Measurements from ENCODE around the gene FYN.
"Not testable (repeated sequence)": the region's sequence is repeated elsewhere in the genome, so short reads cannot be mapped to it uniquely, and the experiment has no call there.

FYN gene

GRCh38 chr6:111873178-111874024, at the start of gene FYN:
Gene FYN (minus strand): TSS chr6:111873452. CDS start chr6:111720051, 153,401 bp downstream.
- no peaks in the 10 kb centered on the region for H3K36me3 ChIP-seq (ENCODE audit: insufficient read depth, low read length)
- H3K9me3 ChIP-seq (ENCODE audit: control insufficient read depth, insufficient read depth, low read length): no peaks in the 10 kb centered on the region
- H3K9ac ChIP-seq (ENCODE audit: low read depth, low read length): peak within 1 kb of the TSS; percentile 76
- peaks cover 18% of the 10 kb centered on the region; the same call in 1 of the 2 replicates for H3K4me1 ChIP-seq (ENCODE audit: insufficient read depth, low read length)

DNA sequence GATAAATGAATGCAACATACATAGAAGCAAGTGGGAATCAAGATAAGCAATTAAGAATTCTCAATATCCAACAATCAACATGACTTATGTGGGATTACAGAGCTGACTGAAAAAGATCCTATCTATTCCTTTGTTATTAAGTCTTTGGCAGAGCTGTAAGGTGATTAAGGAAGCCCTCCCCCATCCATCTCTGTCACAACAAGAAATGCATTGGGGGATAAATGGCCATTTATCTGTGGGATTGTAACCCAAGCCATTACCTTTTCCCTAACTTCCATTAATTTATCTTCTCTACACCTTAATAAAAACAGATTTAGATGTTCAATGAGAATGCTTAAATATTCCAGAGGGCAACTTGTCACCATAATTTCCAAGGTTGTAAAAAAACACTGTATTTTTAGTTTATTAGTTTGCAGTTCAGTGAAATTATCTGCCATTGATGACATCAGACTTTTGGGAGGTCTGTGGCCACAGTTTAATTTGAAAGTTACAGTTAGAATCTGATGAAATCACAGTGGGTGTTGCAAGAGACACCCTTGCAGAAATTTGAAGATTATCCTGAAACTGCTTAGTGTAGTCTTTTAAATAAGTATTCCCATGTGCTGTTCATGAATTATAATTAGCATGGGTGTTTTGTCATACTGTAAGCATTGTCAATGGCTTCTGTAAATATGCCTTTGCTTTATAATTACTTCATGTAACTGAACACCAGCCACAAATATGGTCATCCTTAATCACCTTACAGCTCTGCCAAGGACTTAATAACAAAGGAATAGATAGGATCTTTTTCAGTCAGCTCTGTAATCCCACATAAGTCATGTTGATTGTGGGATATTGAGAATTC, 49.4 kb upstream of the FYN start:
- Histone ChIP-seq H3K9ac (ENCODE audit: low read depth, low read length) (no peak overlapping the region), H3K4me1 (ENCODE audit: insufficient read depth, low read length) (peaks cover 33% of the 10 kb centered on the region), H3K9me3 (ENCODE audit: control insufficient read depth, insufficient read depth, low read length) (no peaks in the 10 kb centered on the region), H3K36me3 (ENCODE audit: insufficient read depth, low read length) (no peaks in the 10 kb centered on the region)

GRCh38 chr6:111921103-111921502, 47.9 kb upstream of the FYN start:
- no peak overlapping the region for H3K9ac ChIP-seq (ENCODE audit: low read depth, low read length)
- H3K36me3 ChIP-seq (ENCODE audit: insufficient read depth, low read length): no peaks in the 10 kb centered on the region
- H3K9me3 ChIP-seq (ENCODE audit: control insufficient read depth, insufficient read depth, low read length): no peaks in the 10 kb centered on the region
- peaks cover 26% of the 10 kb centered on the region for H3K4me1 ChIP-seq (ENCODE audit: insufficient read depth, low read length)

GRCh38 chr6:111920578-111920977, 47.3 kb upstream of the FYN start:
- no peak overlapping the region for H3K9ac ChIP-seq (ENCODE audit: low read depth, low read length)
- H3K9me3 ChIP-seq (ENCODE audit: control insufficient read depth, insufficient read depth, low read length): no peaks in the 10 kb centered on the region
- no peaks in the 10 kb centered on the region for H3K36me3 ChIP-seq (ENCODE audit: insufficient read depth, low read length)
- peaks cover 26% of the 10 kb centered on the region for H3K4me1 ChIP-seq (ENCODE audit: insufficient read depth, low read length)

- H3K9ac ChIP-seq (ENCODE audit: low read depth, low read length): no peak overlapping the region
- H3K36me3 ChIP-seq (ENCODE audit: insufficient read depth, low read length): no peaks in the 10 kb centered on the region
- H3K9me3 ChIP-seq (ENCODE audit: control insufficient read depth, insufficient read depth, low read length): no peaks in the 10 kb centered on the region
- peaks cover 26% of the 10 kb centered on the region for H3K4me1 ChIP-seq (ENCODE audit: insufficient read depth, low read length)
Observed at GRCh38 chr6:111918825-111919224, 45.6 kb upstream of the FYN start.

DNA sequence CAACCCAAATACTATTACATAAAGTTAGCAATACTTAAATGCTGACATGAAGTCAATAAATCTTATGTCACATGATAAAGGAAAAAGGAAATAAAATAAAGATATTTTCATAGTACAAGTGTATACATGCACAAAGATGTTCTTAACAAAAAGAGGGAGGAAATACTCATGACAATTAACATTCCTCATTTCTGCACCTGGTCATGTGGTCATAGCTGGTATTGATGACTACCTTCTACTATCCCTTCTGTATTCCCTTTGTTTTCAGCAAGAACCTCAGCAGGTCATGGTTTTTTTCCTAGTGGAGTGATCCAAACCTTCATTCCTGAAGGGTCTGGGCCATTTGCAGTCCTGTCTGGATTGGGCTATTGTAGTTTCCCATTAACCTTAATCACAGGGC, 43.5 kb upstream of the FYN start:
- H3K9me3 ChIP-seq (ENCODE audit: control insufficient read depth, insufficient read depth, low read length): no peaks in the 10 kb centered on the region
- no peak overlapping the region for H3K9ac ChIP-seq (ENCODE audit: low read depth, low read length)

DNA sequence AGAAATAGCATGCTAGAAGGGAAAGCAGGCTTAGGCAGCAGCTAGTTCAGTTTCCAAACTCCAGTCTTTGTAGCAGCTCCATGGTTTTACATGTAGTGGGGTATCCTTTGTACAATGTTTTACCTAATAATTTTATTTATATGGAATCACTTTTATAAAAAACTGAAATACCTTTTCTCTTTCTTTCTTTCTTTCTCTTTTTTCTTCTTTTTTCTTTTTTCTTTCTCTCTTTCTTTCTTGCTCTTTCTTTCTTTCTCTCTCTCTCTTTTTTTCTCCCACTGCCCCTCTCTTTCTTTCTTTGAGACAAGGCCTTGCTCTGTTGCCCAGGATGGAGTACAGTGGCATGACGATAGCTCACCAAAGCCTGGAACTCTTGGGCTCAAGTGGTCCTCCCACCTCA, 41.4 kb upstream of the FYN start:
- H3K4me1 ChIP-seq (ENCODE audit: insufficient read depth, low read length): peaks cover 4% of the 10 kb centered on the region; the same call in 1 of the 2 replicates

More for the DNA sequence above, 43.5 kb upstream of the FYN start:
- Histone ChIP-seq H3K36me3 (ENCODE audit: insufficient read depth, low read length) (no peaks in the 10 kb centered on the region), H3K4me1 (ENCODE audit: insufficient read depth, low read length) (peaks cover 15% of the 10 kb centered on the region)

DNA sequence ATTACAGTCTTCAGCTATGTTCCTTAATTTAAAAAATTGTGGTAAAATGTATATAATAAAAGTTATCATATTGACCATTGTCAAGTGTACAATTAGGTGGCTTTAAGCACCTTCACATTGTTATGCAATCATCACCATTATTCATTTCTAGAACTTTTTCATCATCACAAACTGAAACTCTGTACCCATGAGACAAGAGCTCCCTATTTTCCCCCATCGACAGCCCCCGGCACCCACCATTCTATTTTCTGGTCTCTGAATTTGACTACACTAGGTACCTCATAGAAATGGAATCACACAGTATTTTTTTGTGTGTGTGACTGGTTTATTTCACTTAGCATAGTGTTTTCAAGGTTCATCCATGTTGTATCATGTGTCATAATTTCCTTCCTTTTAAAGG, 39.7 kb upstream of the FYN start:
- no peaks in the 10 kb centered on the region for H3K9me3 ChIP-seq (ENCODE audit: control insufficient read depth, insufficient read depth, low read length)
- peaks cover 6% of the 10 kb centered on the region; the same call in 1 of the 2 replicates for H3K4me1 ChIP-seq (ENCODE audit: insufficient read depth, low read length)
- H3K9ac ChIP-seq (ENCODE audit: low read depth, low read length): no peak overlapping the region
- H3K36me3 ChIP-seq (ENCODE audit: insufficient read depth, low read length): no peaks in the 10 kb centered on the region

More for the DNA sequence above, 41.4 kb upstream of the FYN start:
- Histone ChIP-seq H3K36me3 (ENCODE audit: insufficient read depth, low read length) (no peaks in the 10 kb centered on the region), H3K9ac (ENCODE audit: low read depth, low read length) (no peak overlapping the region), H3K9me3 (ENCODE audit: control insufficient read depth, insufficient read depth, low read length) (no peaks in the 10 kb centered on the region)

DNA sequence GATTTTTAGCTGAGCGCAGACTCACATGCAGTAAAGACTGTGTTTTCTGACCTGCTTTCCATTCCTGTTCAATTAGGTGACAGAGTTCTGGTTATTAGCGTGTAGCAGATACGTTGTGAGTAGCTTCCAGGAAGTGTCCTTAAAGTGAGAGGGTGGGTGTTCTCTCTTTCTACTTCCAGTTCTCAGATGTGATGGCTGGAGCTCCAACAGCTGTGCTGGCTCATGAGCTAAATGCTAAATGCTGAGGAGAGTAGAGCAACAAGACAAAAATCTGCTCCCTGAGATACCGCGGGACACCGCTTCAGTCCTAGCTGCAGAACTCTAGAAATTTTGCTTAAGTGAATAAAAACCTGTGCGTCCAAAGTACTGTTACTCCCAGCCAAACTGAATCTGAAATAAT, 38.2 kb upstream of the FYN start:
- Histone ChIP-seq H3K9ac (ENCODE audit: low read depth, low read length) (no peak overlapping the region), H3K36me3 (ENCODE audit: insufficient read depth, low read length) (no peaks in the 10 kb centered on the region), H3K9me3 (ENCODE audit: control insufficient read depth, insufficient read depth, low read length) (no peaks in the 10 kb centered on the region), H3K4me1 (ENCODE audit: insufficient read depth, low read length) (peaks cover 6% of the 10 kb centered on the region; the same call in 1 of the 2 replicates)

DNA sequence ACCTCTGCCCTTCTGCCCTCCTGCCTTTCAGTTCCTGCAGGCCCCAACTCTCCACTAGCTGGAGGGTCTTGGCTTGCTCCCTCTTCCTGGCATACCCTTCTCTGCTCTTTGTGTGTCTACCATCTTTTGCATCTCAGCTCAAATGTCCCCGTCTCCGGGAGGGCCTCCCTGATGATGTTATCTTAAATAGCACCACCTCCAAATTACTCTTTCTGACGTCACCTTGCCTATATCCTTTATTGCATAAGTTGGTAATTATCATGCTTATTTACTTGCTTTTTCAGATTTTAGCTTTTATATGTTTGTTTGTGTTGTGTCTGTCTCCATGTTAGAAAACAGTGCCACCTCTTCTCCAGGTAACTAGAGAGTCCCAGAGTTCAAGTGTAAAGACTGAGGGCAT, 36.0 kb upstream of the FYN start:
- Histone ChIP-seq H3K9ac (ENCODE audit: low read depth, low read length) (peak overlapping the region; percentile 51; the same call in 1 of the 2 replicates), H3K4me1 (ENCODE audit: insufficient read depth, low read length) (peaks cover 6% of the 10 kb centered on the region; the same call in 1 of the 2 replicates)

GRCh38 chr6:111908365-111908764, 35.1 kb upstream of the FYN start:
- peak overlapping the region; percentile 51; the same call in 1 of the 2 replicates for H3K9ac ChIP-seq (ENCODE audit: low read depth, low read length)

More for the DNA sequence above, 36.0 kb upstream of the FYN start:
- no peaks in the 10 kb centered on the region for H3K36me3 ChIP-seq (ENCODE audit: insufficient read depth, low read length)
- H3K9me3 ChIP-seq (ENCODE audit: control insufficient read depth, insufficient read depth, low read length): no peaks in the 10 kb centered on the region

GRCh38 chr6:111900735-111901134, 27.5 kb upstream of the FYN start:
- H3K4me1 ChIP-seq (ENCODE audit: insufficient read depth, low read length): peaks cover 3% of the 10 kb centered on the region; the same call in 1 of the 2 replicates
- no peaks in the 10 kb centered on the region for H3K36me3 ChIP-seq (ENCODE audit: insufficient read depth, low read length)
- H3K9ac ChIP-seq (ENCODE audit: low read depth, low read length): no peak overlapping the region
- H3K9me3 ChIP-seq (ENCODE audit: control insufficient read depth, insufficient read depth, low read length): no peaks in the 10 kb centered on the region

More at GRCh38 chr6:111908365-111908764, 35.1 kb upstream of the FYN start:
- H3K36me3 ChIP-seq (ENCODE audit: insufficient read depth, low read length); H3K9me3 ChIP-seq (ENCODE audit: control insufficient read depth, insufficient read depth, low read length); H3K4me1 ChIP-seq (ENCODE audit: insufficient read depth, low read length): not testable (repeated sequence)

- Histone ChIP-seq H3K4me1 (ENCODE audit: insufficient read depth, low read length) (peaks cover 3% of the 10 kb centered on the region; the same call in 1 of the 2 replicates), H3K36me3 (ENCODE audit: insufficient read depth, low read length) (no peaks in the 10 kb centered on the region), H3K9ac (ENCODE audit: low read depth, low read length) (no peak overlapping the region), H3K9me3 (ENCODE audit: control insufficient read depth, insufficient read depth, low read length) (no peaks in the 10 kb centered on the region)
Observed at GRCh38 chr6:111899531-111899930, 26.3 kb upstream of the FYN start.

GRCh38 chr6:111898452-111898851, 25.2 kb upstream of the FYN start:
- no peaks in the 10 kb centered on the region for H3K36me3 ChIP-seq (ENCODE audit: insufficient read depth, low read length)
- no peak overlapping the region for H3K9ac ChIP-seq (ENCODE audit: low read depth, low read length)
- H3K4me1 ChIP-seq (ENCODE audit: insufficient read depth, low read length): peaks cover 3% of the 10 kb centered on the region; the same call in 1 of the 2 replicates
- no peaks in the 10 kb centered on the region for H3K9me3 ChIP-seq (ENCODE audit: control insufficient read depth, insufficient read depth, low read length)

Measured in ES-I3 (cell line).